NCI-H2081 (cell line): ENCODE results near the gene CSH2.
A peak's percentile ranks its signal among the peaks of the same experiment; 100 is the strongest.
"Not testable (repeated sequence)": the region's sequence is repeated elsewhere in the genome, so short reads cannot be mapped to it uniquely, and the experiment has no call there.

ENCODE experiments used
- DNase-seq, 2 experiments: peaks; one replicate each; lab custom pipeline; 2025; lab: John Stamatoyannopoulos, UW

The CSH2 gene

GRCh38 chr17:63896524-63897354 is 23.3 kb upstream of the CSH2 start, which contains the start of gene CSH1:
Gene CSH1, minus strand, starts transcription at chr17:63896574. Its CDS starts 63 bp downstream, at chr17:63896511.
- not testable (repeated sequence) for DNase-seq

- DNase-seq: not testable (repeated sequence)
These were observed 21.3 kb upstream of the CSH2 start for GRCh38 chr17:63894821-63895220.

- DNase-seq: not testable (repeated sequence)
These were observed 20.5 kb upstream of the CSH2 start for GRCh38 chr17:63894021-63894420.

GRCh38 chr17:63892316-63893037 is 19.0 kb upstream of the CSH2 start:
- not testable (repeated sequence) for DNase-seq

- peak; percentile 38 to 53 for DNase-seq
These were observed 15.8 kb upstream of the CSH2 start for GRCh38 chr17:63889026-63889848.

- not testable (repeated sequence) for DNase-seq
These were observed 11.6 kb upstream of the CSH2 start for GRCh38 chr17:63885119-63885518.

- DNase-seq: not testable (repeated sequence)
These were observed 9.2 kb upstream of the CSH2 start for GRCh38 chr17:63882626-63883126.

- peak; percentile 24 to 37 for DNase-seq
These were observed 8.6 kb upstream of the CSH2 start, which contains the start of gene GH2 for GRCh38 chr17:63881935-63882601. Gene GH2, minus strand, starts transcription at chr17:63881944. Its CDS starts 143 bp downstream, at chr17:63881801.

- DNase-seq: not testable (repeated sequence)
These were observed 7.9 kb upstream of the CSH2 start for GRCh38 chr17:63881337-63881736.

- no peak for DNase-seq
These were observed 7.2 kb upstream of the CSH2 start for GRCh38 chr17:63880706-63881105.

- not testable (repeated sequence) for DNase-seq
These were observed 4.9 kb upstream of the CSH2 start for GRCh38 chr17:63878413-63878812.

- not testable (repeated sequence) for DNase-seq
These were observed 1.2 kb upstream of the CSH2 start for GRCh38 chr17:63874693-63875092.

- DNase-seq: not testable (repeated sequence)
These were observed 667 bp upstream of the CSH2 start for GRCh38 chr17:63874061-63874626.

GRCh38 chr17:63871646-63872365 is 1.7 kb downstream of the CSH2 start:
- not testable (repeated sequence) for DNase-seq

GRCh38 chr17:63870292-63870665 is 3.2 kb downstream of the CSH2 start:
- DNase-seq: not testable (repeated sequence)

GRCh38 chr17:63869491-63870291 is 3.8 kb downstream of the CSH2 start:
- not testable (repeated sequence) for DNase-seq

GRCh38 chr17:63866625-63867024 is 6.9 kb downstream of the CSH2 start:
- DNase-seq: not testable (repeated sequence)

GRCh38 chr17:63859257-63859656 is 14.2 kb downstream of the CSH2 start:
- DNase-seq: no peak

GRCh38 chr17:63856425-63856824 is 17.1 kb downstream of the CSH2 start:
- not testable (repeated sequence) for DNase-seq
